IPS-NIHi7 (cell line): ENCODE data around the gene SLC24A3.
A peak's percentile ranks its signal among the peaks of the same experiment; 100 is the strongest.
"Not testable (repeated sequence)": the region's sequence is repeated elsewhere in the genome, so short reads cannot be mapped to it uniquely, and the experiment has no call there.

Source experiments
- DNase-seq: peaks from one replicate; pipeline ENCODE4 v3.0.0; 2012; ENCODE audit warnings: mixed read lengths; ENCODE audit errors: extremely low spot score

Gene SLC24A3

DNA sequence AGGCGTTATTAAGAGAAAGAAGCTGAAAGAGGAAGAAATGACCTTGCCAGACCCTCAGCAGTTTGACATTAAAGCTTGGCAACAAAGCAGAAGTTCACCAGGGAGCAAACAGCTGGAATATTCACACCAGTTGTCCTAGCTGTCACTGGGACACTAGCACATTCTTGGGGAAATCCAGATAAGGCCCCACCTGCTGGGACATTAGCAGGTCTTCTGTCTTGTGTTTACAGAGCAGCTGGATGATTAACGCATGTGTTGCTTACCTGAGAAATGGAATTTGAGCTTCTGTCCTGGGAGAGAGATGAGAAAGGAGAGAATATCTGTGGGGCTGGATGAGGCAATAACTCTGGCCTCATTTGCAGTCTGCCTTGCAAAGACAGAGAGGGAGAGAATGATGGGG, 408.0 kb downstream of the SLC24A3 start:
- peak; percentile 74 for DNase-seq

DNA sequence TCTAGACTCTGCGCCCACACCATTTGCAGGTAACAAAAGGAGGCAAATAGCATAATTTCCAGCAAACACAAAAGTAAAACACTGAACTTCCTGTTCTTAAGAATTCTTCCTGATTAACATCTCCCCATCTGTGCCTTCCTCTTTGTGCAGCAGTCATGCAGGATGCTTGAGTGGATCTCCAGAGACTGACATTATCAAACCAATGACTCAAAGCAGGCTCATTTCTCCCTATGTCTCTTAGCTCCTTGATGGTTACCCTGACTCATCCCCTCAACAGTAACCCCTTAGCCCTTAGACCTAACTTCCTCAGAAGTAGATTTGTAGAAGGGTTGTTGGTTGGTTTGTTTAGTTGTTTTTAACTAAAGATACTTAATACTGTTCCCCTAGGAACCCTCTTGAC, 408.6 kb downstream of the SLC24A3 start:
- no peak for DNase-seq

- no peak for DNase-seq
Measured at GRCh38 chr20:19624221-19624965, 412.0 kb downstream of the SLC24A3 start.

DNA sequence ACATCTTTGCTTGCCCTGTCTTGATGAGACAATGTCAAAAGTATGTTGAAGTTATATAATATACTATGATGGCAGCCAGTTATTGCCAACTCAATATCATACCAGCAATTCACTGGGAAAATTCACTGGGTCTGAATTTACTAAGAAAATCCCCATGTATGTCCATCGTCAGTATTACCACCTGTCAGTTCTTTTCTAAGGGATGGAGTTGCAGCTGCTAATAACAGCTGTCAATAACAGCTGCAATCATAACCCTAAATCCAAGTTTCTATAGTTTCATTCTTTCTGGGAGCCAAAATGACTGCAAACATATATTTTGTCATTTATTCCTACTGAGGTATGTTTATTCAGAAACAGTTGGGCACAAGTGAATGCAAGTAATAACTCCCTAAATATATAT, 413.0 kb downstream of the SLC24A3 start:
- no peak for DNase-seq

- DNase-seq, result no peak
Measured at GRCh38 chr20:19626896-19627295, 414.5 kb downstream of the SLC24A3 start.

DNA sequence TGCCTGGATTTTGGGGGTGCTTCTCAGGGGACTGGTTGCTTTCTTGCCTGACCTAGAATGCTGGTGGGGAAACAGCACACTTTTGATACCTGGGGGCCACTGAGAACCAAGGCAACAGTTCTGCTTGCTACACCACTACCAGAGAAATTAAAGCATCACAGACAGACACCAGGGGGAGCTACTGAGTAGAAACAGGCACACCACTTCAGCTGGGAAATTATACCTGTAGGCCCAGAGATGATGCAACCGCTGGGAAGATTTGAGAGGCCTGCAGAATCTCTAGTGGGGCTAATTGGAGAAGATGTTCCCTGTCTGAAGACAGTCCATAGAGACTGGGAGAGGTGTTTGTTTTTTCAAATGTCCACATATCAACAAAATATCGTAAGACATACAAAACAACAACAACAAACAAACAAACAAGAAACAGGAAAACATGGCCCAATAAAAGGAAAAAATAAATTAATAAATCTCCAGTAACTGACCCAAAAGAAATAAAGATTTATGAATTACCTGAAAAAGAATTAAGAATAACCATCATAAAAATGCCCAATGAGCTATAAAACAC, 416.2 kb downstream of the SLC24A3 start:
- peak; percentile 78 for DNase-seq

GRCh38 chr20:19631410-19631809, 419.0 kb downstream of the SLC24A3 start:
- DNase-seq, result no peak

GRCh38 chr20:19633985-19634384, 421.5 kb downstream of the SLC24A3 start:
- DNase-seq, result no peak

DNA sequence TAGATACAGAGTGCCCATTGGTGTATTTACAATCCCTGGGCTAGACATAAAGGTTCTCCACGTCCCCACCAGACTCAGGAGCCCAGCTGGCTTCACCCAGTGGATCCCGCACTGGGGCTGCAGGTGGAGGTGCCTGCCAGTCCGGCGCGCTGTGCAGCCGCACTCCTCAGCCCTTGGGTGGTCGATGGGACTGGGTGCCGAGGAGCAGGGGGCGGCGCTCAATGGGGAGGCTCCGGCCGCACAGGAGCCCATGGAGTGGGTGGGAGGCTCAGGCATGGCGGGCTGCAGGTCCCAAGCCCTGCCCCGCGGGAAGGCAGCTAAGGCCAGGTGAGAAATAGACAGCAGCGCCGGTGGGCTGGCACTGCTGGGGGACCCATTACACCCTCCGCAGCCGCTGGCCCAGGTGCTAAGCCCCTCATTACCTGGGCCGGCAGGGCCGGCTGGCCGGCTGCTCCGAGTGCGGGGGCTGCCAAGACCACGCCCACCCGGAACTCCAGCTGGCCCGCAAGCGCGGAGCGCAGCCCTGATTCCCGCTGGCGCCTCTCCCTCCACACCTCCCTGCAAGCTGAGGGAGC, 427.1 kb downstream of the SLC24A3 start:
- not testable (repeated sequence) for DNase-seq

- no peak for DNase-seq
Measured at GRCh38 chr20:19642860-19643259, 430.4 kb downstream of the SLC24A3 start.

- no peak for DNase-seq
Measured at GRCh38 chr20:19644085-19644484, 431.6 kb downstream of the SLC24A3 start.

DNA sequence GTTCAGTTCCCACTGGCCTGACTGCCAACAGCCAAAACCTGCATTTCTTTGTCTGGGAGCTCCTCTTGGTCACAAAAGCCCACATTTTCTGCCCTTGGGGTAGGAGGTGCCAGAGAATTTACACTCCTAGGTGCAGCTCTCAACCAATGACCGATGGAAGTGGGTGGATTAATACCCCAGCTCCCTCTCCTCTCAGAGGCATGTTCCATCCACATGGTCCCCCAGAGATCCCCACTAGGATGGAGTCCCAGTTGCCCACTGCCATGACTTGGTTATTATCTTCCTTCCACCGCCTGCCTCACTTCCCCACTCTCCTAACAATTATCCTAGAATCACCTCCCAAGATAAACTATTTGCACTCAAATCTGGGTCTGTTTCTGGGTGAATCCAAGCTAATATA, 434.5 kb downstream of the SLC24A3 start:
- no peak for DNase-seq

GRCh38 chr20:19648024-19648423, 435.6 kb downstream of the SLC24A3 start:
- DNase-seq, result no peak

DNA sequence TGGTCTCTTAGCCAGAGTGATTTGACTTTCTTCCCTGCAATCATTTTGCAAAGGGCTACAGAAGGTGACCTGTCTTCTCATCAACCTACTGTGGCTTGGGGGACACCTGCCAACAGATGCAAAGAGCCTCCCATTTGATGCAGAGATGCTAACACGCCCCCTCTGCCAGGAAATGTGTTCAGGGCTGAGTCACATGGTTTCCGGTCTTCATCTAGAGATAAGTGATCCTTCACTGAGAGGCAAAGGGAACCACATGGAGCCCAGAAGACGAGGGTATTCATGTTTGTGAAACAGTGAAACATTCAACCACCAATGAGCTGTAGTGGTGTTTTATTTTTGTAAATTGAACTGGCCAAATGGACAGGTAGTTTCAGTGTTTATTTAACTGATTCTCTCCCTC, 436.6 kb downstream of the SLC24A3 start:
- no peak for DNase-seq

- DNase-seq, result no peak
Measured at GRCh38 chr20:19652591-19653026, 440.2 kb downstream of the SLC24A3 start.

DNA sequence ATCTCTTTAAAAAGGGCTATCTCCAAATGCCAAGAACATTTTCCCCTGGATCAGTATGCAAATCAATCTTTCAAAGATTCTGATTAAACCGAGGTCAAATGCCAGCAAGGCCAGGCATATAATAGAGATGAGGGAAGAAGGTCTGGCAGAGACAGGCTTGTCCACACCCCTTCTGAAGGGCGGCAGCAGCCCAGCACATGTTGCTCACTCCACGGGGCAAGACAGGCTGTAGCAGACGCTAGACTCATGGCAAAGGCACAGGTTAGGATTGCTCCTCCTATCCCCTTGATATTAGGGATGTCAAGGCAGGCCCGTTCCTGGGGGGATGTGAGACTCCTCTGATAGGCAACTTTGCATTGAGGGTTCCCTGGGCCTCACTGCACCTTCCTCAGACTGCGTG, 440.9 kb downstream of the SLC24A3 start:
- DNase-seq, result no peak

GRCh38 chr20:19654921-19655320, 442.5 kb downstream of the SLC24A3 start:
- no peak for DNase-seq

- no peak for DNase-seq
Measured at GRCh38 chr20:19658137-19658536, 445.7 kb downstream of the SLC24A3 start.

DNA sequence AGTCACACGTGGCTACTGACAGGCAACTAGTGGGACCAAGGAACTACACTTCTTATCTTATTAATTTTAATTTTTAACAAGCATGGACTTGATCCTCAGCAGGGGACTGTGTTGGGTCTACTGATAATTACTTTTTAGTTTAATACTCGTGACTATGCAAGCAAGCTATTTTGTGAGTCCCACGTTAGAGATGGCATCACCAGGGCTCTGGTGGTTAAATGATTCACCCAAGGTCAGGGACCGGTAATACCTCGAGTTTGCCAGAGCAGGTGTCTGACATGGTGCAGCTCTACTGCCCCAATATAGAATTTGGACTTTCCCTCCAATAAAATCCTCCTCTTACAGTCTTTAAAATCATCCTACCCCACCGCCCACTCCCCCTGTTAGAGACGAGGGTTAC, 447.0 kb downstream of the SLC24A3 start:
- no peak for DNase-seq

- DNase-seq, result no peak
Measured at GRCh38 chr20:19660808-19661378, 448.5 kb downstream of the SLC24A3 start.

GRCh38 chr20:19661717-19662636, 449.5 kb downstream of the SLC24A3 start:
- peak; percentile 66 for DNase-seq

DNA sequence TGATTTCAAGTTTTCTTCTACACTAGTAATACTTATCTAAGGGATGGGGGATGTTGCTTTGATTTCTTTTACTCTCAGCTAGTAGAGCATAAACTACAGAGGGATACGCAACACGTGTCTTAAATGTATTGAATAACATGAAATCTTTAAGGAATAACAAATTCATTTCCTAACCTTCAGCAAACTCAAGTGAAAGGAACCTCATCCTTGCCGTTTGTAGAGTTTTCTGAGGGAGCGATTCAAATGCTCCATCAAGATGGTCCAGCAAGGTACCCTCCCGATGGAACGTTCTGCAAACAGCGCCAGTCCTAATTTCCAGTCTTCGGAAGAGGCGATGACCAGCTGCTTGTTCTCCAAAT, 450.2 kb downstream of the SLC24A3 start:
- no peak for DNase-seq
